ENCODE data around the gene PIP4P1. TPM values are rescaled to one million over a fixed set of nuclear protein-coding genes. Genes with fewer than 3 reads are reported as not detected.
A peak's percentile ranks its signal among the peaks of the same experiment; 100 is the strongest.

Gene PIP4P1
- polyA plus RNA-seq, 1 experiment, result 24.5 TPM

DNA sequence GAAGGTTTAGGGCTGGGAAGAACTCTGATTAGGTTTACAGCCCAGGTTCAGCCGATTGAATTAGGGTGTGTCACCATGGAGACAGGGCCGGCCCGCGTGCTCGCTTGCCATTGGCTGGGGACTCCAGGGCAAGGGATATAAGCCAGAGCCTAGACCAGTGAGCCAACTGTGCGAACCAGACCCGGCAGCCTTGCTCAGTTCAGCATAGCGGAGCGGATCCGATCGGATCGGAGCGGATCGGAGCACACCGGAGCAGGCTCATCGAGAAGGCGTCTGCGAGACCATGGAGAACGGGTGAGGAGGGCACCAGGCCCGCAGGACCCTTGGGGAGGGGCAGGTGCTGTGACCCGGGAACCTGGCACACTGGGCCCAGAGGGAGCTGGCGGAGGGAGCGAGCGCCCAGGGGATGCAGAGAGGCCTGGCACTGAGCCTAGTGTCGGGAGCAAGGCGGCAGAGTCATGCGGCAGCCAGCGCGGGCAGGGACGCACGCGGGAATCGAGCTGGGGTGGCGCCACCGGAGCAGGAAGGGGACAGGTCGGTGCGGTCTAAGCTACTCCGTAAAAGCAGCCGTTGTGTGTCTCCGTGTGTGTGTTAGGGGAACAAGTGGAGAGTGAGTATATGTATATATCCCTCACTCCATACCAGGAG lies 8.1 kb upstream of the PIP4P1 start, which contains the start of gene PNP:
Gene PNP (plus strand): TSS at position 165 of the 648 bp plus-strand sequence. CDS start 119 bp downstream, at position 284.
- ChIA-PET CTCF (interaction anchor here (0.9 to 1.6 kb wide), 4 partner anchors 8 to 221 kb away, joined by 3 to 5 read pairs (median 3); partner anchors contain the start of gene PIP4P1), POLR2A (interaction anchor here (0.8 to 3.1 kb wide), 6 partner anchors 8 to 144 kb away, joined by 3 to 30 read pairs (median 4); partner anchors contain the start of genes APEX1, OSGEP, PIP4P1 and TEP1)
- Histone ChIP-seq H3K27ac (ENCODE audit: low read depth, low read length) (peak within 1 kb of the TSS; percentile 70), H3K9me3 (ENCODE audit: control insufficient read depth, insufficient read depth, low read length) (no peaks in the 10 kb centered on the region), H3K4me3 (ENCODE audit: low read depth, low read length) (peak within 1 kb of the TSS; percentile 95), H3K27me3 (ENCODE audit: control insufficient read depth, insufficient read depth, low read length) (no peaks in the 10 kb centered on the region)
- peak; percentile 65 for DNase-seq (ENCODE audit: low read depth, low spot score)
- TF ChIP-seq, protein P1, sequence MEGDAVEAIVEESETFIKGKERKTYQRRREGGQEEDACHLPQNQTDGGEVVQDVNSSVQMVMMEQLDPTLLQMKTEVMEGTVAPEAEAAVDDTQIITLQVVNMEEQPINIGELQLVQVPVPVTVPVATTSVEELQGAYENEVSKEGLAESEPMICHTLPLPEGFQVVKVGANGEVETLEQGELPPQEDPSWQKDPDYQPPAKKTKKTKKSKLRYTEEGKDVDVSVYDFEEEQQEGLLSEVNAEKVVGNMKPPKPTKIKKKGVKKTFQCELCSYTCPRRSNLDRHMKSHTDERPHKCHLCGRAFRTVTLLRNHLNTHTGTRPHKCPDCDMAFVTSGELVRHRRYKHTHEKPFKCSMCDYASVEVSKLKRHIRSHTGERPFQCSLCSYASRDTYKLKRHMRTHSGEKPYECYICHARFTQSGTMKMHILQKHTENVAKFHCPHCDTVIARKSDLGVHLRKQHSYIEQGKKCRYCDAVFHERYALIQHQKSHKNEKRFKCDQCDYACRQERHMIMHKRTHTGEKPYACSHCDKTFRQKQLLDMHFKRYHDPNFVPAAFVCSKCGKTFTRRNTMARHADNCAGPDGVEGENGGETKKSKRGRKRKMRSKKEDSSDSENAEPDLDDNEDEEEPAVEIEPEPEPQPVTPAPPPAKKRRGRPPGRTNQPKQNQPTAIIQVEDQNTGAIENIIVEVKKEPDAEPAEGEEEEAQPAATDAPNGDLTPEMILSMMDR (IDR thresholded peaks at IDR 0.05; ENCODE audit: low read depth, low read length), result no peak

DNA sequence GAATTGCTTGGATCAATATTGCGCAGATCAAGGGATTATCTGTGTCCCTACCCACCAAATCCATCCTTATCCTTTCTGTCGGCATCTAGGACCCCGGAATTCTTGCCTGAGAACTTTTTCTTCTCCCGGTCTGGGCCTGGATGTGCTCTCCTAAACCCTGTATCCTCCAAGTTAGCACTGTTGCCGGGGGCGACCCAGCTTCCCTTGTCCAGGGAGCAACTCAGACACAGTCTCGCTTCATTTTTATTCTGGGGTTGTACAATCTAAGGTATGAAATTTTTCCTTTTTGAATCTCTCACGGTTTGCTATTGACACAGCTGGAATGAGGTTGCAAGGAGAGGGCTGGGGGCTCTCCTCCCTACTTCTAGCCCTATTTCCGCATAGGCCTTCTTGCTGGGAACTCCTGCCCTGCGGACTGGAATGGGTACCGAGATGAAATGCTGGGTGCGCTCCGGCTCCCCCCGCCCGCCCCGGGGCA lies 7.6 kb upstream of the PIP4P1 start:
- POLR2A ChIA-PET, result interaction anchor here (1.1 to 3.1 kb wide), 3 partner anchors 13 to 56 kb away, joined by 4 to 30 read pairs (median 5); partner anchors contain the start of genes APEX1, OSGEP and TEP1
- no peak for DNase-seq (ENCODE audit: low read depth, low spot score)
- H3K9me3 ChIP-seq (ENCODE audit: control insufficient read depth, insufficient read depth, low read length), result no peaks in the 10 kb centered on the region
- H3K4me3 ChIP-seq (ENCODE audit: low read depth, low read length), result peak overlapping the region; percentile 95
- H3K27ac ChIP-seq (ENCODE audit: low read depth, low read length), result no peak overlapping the region
- CTCF ChIA-PET, result interaction anchor here (1.2 to 1.6 kb wide), 3 partner anchors 53 to 142 kb away, joined by 3 to 4 read pairs (median 4); no protein-coding TSS in a partner anchor
- TF ChIP-seq, protein P1 (IDR thresholded peaks at IDR 0.05; ENCODE audit: low read depth, low read length), result no peak
- no peaks in the 10 kb centered on the region for H3K27me3 ChIP-seq (ENCODE audit: control insufficient read depth, insufficient read depth, low read length)

DNA sequence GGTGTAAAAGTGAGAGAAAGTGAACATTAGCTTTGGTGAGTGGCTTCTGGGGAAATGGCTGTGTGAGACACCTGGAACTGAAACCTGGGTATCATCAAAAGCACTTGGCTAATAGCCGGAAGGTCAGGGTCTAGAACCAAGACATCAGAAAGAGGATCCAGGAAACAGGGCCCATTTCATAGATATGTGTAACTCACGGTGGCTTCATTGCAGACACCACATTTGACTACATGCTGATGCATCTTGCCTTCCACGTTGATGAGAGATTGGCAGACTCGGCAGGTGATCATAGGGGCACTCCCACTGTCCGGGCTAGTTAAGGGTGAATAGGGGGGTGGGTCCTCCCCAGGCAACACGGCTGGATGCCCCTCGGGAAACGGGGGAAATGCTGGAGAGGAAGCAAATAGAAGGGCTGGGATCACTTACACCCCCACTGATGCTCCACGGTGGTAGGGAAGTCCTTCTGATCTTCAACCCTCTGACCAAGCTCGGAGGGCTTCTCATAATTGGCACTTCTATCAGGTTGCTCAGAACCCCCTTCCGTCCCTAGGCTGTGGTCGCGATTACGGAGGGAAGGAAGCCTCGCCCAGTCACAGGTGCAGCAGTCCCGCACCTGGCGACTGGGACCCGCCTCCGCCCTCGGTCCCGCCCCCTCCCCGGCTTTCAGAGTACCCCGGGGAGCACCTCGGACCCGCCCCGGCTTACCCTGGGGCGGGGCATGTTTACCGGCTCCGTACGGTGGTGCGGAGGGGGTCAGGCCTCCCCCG lies 593 bp downstream of the PIP4P1 start:
- H3K27ac ChIP-seq (ENCODE audit: low read depth, low read length), result peak overlapping the region; percentile 78
- ChIA-PET CTCF (interaction anchor here (0.7 to 1.6 kb wide), 4 partner anchors 9 to 147 kb away, joined by 3 to 11 read pairs (median 4); no protein-coding TSS in a partner anchor), POLR2A (interaction anchor here (0.5 to 1.7 kb wide), 5 partner anchors 9 to 796 kb away, joined by 3 to 25 read pairs (median 9); partner anchors contain the start of genes PARP2 and PNP)
- DNase-seq (ENCODE audit: low read depth, low spot score), result no peak
- H3K4me3 ChIP-seq (ENCODE audit: low read depth, low read length), result peak overlapping the region; percentile 94
- H3K9me3 ChIP-seq (ENCODE audit: control insufficient read depth, insufficient read depth, low read length), result no peaks in the 10 kb centered on the region; the same call in 1 of the 2 replicates
- TF ChIP-seq, protein P1 (IDR thresholded peaks at IDR 0.05; ENCODE audit: low read depth, low read length), result no peak
- no peaks in the 10 kb centered on the region for H3K27me3 ChIP-seq (ENCODE audit: control insufficient read depth, insufficient read depth, low read length)

DNA sequence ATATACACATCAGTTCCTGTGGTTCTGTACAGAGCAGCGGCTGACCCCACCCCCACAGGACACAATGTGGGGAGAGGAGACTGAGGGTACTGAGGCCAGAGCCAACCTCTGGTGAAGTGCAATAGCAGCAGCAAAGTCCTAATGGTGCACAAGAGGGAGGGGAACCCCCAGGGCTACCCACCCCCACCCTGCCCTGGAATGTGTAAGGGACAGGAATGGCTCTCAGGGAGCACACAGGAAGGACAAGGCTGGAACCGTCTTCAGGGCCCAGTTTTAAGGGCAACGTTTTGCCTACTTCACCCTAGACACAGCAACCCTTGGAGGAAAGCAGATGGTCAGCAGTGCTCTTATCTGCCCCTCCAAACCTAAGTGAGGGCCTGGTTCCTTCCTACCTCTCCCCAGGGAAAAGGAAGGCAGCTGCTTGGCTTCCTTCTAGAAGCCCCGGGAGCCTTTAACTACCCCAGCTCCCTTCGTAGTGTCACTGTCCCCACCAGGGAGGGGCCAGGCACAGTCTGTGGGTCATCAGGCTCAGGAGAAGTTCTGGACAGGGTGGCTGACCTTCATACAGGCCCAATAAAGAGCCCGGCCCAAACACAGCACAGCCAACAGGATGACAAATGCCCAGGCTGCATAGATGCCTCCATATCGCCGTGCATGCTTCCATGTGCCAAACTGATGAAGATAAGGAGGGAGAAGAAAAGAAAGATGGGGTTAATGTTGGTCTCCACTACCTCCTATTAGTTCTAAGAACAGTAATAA lies 3.0 kb downstream of the PIP4P1 start:
- H3K27ac ChIP-seq (ENCODE audit: low read depth, low read length), result no peak overlapping the region
- CTCF ChIA-PET, result interaction anchor here (0.6 kb wide), 1 partner anchor 147 kb away, joined by 3 read pairs; no protein-coding TSS in a partner anchor
- no peak overlapping the region for H3K4me3 ChIP-seq (ENCODE audit: low read depth, low read length)
- no peak for DNase-seq (ENCODE audit: low read depth, low spot score)
- no peaks in the 10 kb centered on the region for H3K27me3 ChIP-seq (ENCODE audit: control insufficient read depth, insufficient read depth, low read length)
- POLR2A ChIA-PET, result no interaction called here
- TF ChIP-seq, protein P1 (IDR thresholded peaks at IDR 0.05; ENCODE audit: low read depth, low read length), result no peak
- no peaks in the 10 kb centered on the region; the same call in 1 of the 2 replicates for H3K9me3 ChIP-seq (ENCODE audit: control insufficient read depth, insufficient read depth, low read length)
